HuH-7 (cell line): ENCODE measurements around the gene TOM1L1.
A peak's percentile ranks its signal among the peaks of the same experiment; 100 is the strongest.

ENCODE experiments used
- DNase-seq: peaks from one replicate; pipeline ENCODE4 v3.0.0; 2011; ENCODE audit warnings: low spot score

The TOM1L1 gene

GRCh38 chr17:54948380-54948779 is 47.7 kb downstream of the TOM1L1 start:
- DNase-seq = no peak

GRCh38 chr17:54950116-54950515 is 49.5 kb downstream of the TOM1L1 start:
- DNase-seq = no peak

GRCh38 chr17:54951286-54951685 is 50.6 kb downstream of the TOM1L1 start:
- no peak for DNase-seq

- no peak for DNase-seq
These were observed 56.1 kb downstream of the TOM1L1 start for GRCh38 chr17:54956791-54957190.

- peak; percentile 35 for DNase-seq
These were observed 67.1 kb downstream of the TOM1L1 start for GRCh38 chr17:54967621-54968261.

GRCh38 chr17:54968262-54968987 is 67.8 kb downstream of the TOM1L1 start, which contains the start of the genes COX11 and STXBP4:
TSS of gene COX11 (minus strand) at chr17:54968654. CDS start at chr17:54968646, 8 bp downstream.
TSS of gene STXBP4 (plus strand) at chr17:54968765. CDS start at chr17:54986220, 17,455 bp downstream.
- peak; percentile 91 for DNase-seq

GRCh38 chr17:54968988-54969332 is 68.3 kb downstream of the TOM1L1 start:
- DNase-seq = peak; percentile 10

GRCh38 chr17:54969658-54970572 is 69.3 kb downstream of the TOM1L1 start:
- DNase-seq = no peak

GRCh38 chr17:54971147-54971546 is 70.5 kb downstream of the TOM1L1 start:
- DNase-seq = peak; percentile 16

GRCh38 chr17:54971901-54972300 is 71.2 kb downstream of the TOM1L1 start:
- no peak for DNase-seq

GRCh38 chr17:54972406-54973138 is 71.9 kb downstream of the TOM1L1 start:
- DNase-seq = peak; percentile 10

GRCh38 chr17:54974759-54975158 is 74.1 kb downstream of the TOM1L1 start:
- DNase-seq = no peak

GRCh38 chr17:54976316-54976715 is 75.7 kb downstream of the TOM1L1 start:
- DNase-seq = no peak

- DNase-seq = no peak
These were observed 77.1 kb downstream of the TOM1L1 start for GRCh38 chr17:54977744-54978143.

- DNase-seq = no peak
These were observed 79.0 kb downstream of the TOM1L1 start for GRCh38 chr17:54979657-54980056.

- DNase-seq = no peak
These were observed 79.7 kb downstream of the TOM1L1 start for GRCh38 chr17:54980375-54980774.

- no peak for DNase-seq
These were observed 81.7 kb downstream of the TOM1L1 start for GRCh38 chr17:54982399-54982798.

- no peak for DNase-seq
These were observed 82.6 kb downstream of the TOM1L1 start for GRCh38 chr17:54983260-54983659.

GRCh38 chr17:54985476-54985875 is 84.8 kb downstream of the TOM1L1 start:
- no peak for DNase-seq

GRCh38 chr17:54990118-54990517 is 89.5 kb downstream of the TOM1L1 start:
- no peak for DNase-seq

GRCh38 chr17:54991567-54991966 is 90.9 kb downstream of the TOM1L1 start:
- no peak for DNase-seq
